ENCODE measurements around the gene CCR2. TPM values are rescaled to one million over a fixed set of nuclear protein-coding genes. Genes with fewer than 3 reads are reported as not detected.
"Not testable (repeated sequence)": the region's sequence is repeated elsewhere in the genome, so short reads cannot be mapped to it uniquely, and the experiment has no call there.

CCR2 gene
- total RNA-seq, 1 donor from 2014 or later, result not detected

DNA sequence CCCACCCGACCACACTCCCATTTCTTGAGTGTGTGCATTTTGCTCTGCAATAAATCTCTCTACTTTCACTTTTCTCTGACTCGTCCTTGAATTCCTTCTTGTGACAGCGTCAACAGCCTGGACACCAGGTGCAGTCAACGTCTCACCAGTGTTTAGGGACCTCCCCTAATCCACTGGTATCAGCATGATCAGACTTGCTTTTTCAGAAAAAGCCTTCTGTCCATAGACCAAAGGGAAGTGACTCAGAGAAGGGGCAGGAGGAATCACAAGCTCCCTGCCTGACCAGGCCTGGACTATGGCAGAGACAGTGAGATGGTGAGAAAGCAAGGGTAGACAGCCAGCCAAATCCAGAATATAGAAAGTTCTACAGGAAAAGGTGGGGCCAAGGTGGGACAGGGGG is 32.3 kb downstream of the CCR2 start:
- Mint-ChIP-seq H3K4me3 (ENCODE audit: low read depth) (no peak overlapping the region), H3K27ac (no peak overlapping the region)

DNA sequence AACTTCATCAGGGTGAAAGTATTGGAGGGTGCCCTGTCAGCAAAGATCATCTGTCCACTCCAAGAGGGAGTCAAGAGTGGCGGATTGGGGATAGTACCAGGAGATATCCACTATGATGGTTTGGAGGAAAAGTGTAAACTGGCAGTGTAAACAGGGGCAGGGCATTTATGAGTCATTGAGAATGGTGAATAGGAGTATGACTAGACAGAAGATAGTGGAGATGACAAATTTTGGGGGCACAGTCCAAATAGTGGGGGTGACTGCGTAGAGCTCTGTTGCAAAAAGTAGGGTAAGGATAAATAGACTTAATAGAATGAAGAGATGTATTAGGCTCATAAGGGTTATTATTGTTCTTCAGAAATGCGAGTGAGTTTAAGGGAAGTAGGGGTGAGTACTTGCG is 34.9 kb downstream of the CCR2 start:
- not testable (repeated sequence) for H3K9me3 Mint-ChIP-seq (ENCODE audit: low read depth); H3K27ac Mint-ChIP-seq; H3K36me3 Mint-ChIP-seq (ENCODE audit: insufficient read depth); H3K27me3 Mint-ChIP-seq; DNase-seq (ENCODE audit: low spot score, unreplicated experiment); H3K4me3 Mint-ChIP-seq (ENCODE audit: low read depth); H3K4me1 Mint-ChIP-seq (ENCODE audit: low read depth)

More for the DNA sequence above, 32.3 kb downstream of the CCR2 start:
- Mint-ChIP-seq H3K9me3 (ENCODE audit: low read depth) (no peaks in the 10 kb centered on the region), H3K36me3 (ENCODE audit: insufficient read depth) (no peaks in the 10 kb centered on the region), H3K27me3 (peaks cover 4% of the 10 kb centered on the region), H3K4me1 (ENCODE audit: low read depth) (peaks cover 5% of the 10 kb centered on the region)
- no peak for DNase-seq (ENCODE audit: low spot score, unreplicated experiment)
- TF ChIP-seq, protein P1, sequence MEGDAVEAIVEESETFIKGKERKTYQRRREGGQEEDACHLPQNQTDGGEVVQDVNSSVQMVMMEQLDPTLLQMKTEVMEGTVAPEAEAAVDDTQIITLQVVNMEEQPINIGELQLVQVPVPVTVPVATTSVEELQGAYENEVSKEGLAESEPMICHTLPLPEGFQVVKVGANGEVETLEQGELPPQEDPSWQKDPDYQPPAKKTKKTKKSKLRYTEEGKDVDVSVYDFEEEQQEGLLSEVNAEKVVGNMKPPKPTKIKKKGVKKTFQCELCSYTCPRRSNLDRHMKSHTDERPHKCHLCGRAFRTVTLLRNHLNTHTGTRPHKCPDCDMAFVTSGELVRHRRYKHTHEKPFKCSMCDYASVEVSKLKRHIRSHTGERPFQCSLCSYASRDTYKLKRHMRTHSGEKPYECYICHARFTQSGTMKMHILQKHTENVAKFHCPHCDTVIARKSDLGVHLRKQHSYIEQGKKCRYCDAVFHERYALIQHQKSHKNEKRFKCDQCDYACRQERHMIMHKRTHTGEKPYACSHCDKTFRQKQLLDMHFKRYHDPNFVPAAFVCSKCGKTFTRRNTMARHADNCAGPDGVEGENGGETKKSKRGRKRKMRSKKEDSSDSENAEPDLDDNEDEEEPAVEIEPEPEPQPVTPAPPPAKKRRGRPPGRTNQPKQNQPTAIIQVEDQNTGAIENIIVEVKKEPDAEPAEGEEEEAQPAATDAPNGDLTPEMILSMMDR (IDR thresholded peaks at IDR 0.05; ENCODE audit: unreplicated experiment), result no peak

DNA sequence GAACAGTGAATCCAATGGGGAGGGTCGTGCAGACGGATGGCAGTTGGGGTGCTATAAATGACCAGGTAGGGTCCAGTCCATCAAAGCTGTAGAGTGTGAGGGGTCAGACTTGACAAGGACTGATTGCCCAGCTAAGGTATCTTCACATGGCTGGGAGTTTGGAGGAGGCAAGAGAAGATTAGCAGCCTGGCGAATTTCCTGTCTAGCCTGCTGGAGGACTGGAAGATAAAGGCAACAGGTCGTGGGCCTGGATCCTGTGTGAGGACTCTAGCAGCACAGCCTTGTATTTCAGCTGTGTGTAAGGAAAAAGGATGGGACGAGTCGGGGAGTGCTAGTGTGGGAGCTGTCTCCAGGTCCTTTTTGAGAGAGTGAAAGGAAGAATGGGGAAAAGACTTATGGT is 35.4 kb downstream of the CCR2 start:
- Mint-ChIP-seq H3K36me3 (ENCODE audit: insufficient read depth) (no peaks in the 10 kb centered on the region), H3K4me1 (ENCODE audit: low read depth) (peaks cover 6% of the 10 kb centered on the region), H3K27ac (no peak overlapping the region), H3K4me3 (ENCODE audit: low read depth) (no peak overlapping the region), H3K27me3 (peaks cover 3% of the 10 kb centered on the region), H3K9me3 (ENCODE audit: low read depth) (peaks cover 6% of the 10 kb centered on the region)
- no peak for DNase-seq (ENCODE audit: low spot score, unreplicated experiment)
- TF ChIP-seq, protein P1 (IDR thresholded peaks at IDR 0.05; ENCODE audit: unreplicated experiment), result no peak

DNA sequence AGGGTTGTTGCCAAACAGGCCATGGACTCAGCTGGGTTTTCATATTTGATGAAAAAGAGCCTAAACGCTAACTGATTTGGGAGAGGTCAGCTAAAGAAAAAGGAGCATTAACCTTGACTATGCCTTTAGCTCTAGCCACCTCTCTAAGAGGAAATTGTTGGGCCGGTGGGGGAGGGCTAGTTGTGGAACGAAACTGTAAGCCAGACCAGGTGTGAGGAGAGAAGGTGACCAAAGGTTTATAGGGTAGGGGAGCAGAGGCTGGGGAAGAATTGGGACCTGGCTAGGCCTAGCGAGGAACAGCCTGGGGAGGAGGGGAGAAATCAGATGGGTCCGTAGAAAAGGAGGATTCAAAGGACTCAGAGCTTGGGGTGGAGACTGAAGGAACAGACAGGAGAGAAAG is 37.6 kb downstream of the CCR2 start:
- peaks cover 11% of the 10 kb centered on the region for H3K27me3 Mint-ChIP-seq
- not testable (repeated sequence) for H3K9me3 Mint-ChIP-seq (ENCODE audit: low read depth); H3K27ac Mint-ChIP-seq; DNase-seq (ENCODE audit: low spot score, unreplicated experiment); H3K36me3 Mint-ChIP-seq (ENCODE audit: insufficient read depth); H3K4me3 Mint-ChIP-seq (ENCODE audit: low read depth); H3K4me1 Mint-ChIP-seq (ENCODE audit: low read depth)

DNA sequence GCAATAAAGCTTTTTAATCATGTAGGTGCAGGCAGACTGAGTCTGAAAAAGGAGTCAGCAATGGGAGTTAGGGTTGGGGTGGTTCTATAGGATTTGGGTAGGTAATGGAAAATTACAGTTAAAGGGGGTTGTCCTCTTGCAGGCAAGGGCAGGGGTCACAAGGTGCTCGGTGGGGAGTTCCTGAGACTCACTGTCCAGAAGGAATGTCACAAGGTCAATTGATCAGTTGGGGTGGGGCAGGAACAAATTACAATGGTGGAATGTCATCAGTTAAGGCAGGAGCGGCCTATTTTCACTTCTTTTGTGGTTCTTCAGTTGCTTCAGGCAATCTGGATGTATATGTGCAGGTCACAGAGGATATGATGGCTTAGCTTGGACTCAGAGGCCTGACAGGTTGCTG is 39.1 kb downstream of the CCR2 start:
- Mint-ChIP-seq H3K4me3 (ENCODE audit: low read depth) (no peak overlapping the region), H3K4me1 (ENCODE audit: low read depth) (peaks cover 6% of the 10 kb centered on the region), H3K9me3 (ENCODE audit: low read depth) (peaks cover 6% of the 10 kb centered on the region), H3K27ac (peak overlapping the region; percentile 8), H3K36me3 (ENCODE audit: insufficient read depth) (no peaks in the 10 kb centered on the region), H3K27me3 (peaks cover 17% of the 10 kb centered on the region)
- no peak for DNase-seq (ENCODE audit: low spot score, unreplicated experiment)
- TF ChIP-seq, protein P1 (IDR thresholded peaks at IDR 0.05; ENCODE audit: unreplicated experiment), result no peak

DNA sequence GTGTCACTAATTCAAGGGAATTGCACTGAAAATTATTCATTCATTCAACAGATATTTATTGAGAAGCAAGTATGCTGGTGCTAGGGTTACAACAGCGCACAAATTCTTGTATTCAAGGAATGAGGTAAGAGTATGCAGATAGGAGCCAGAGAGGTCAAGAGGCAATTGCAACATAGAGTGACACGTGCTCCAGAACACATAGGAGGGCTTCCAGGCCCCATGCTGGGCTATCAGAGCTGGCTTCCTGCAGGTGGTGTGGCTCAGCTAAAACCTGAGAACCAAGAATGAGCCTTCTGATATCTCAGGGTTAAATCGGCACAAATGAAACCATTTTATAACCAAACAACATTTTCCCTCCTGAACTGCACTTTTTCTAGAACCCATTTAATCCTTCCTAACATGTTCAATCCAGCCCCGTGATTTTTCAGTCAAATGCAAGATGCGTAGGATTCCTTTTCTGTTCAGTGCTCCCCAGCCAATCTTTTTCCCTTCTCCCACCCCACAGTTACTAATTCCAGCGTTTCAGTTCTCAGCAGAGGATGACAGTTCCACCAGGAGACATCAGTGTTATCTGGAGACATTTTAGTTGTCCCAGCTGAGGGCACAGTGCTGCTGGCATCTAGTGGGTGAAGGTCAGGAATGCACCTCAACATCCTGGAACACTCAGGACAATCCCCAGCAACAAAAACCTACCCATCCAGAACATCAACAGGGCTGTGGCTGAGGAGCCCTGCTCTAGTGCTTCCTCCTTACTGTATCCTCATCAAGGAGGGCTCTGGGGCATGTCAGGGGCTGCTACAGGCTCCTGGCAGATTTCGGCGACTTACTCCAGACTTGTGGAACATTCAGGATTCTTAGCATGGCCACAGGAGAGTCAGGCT is 39.9 kb downstream of the CCR2 start:
- H3K27ac Mint-ChIP-seq, result no peak overlapping the region
- TF ChIP-seq, protein P1 (IDR thresholded peaks at IDR 0.05; ENCODE audit: unreplicated experiment), result no peak
- no peak overlapping the region for H3K4me3 Mint-ChIP-seq (ENCODE audit: low read depth)
- H3K9me3 Mint-ChIP-seq (ENCODE audit: low read depth), result peaks cover 6% of the 10 kb centered on the region
- no peaks in the 10 kb centered on the region for H3K36me3 Mint-ChIP-seq (ENCODE audit: insufficient read depth)
- no peak for DNase-seq (ENCODE audit: low spot score, unreplicated experiment)
- H3K4me1 Mint-ChIP-seq (ENCODE audit: low read depth), result peaks cover 6% of the 10 kb centered on the region
- peaks cover 17% of the 10 kb centered on the region for H3K27me3 Mint-ChIP-seq

Data from progenitor cell of endocrine pancreas (in vitro differentiated cells).